Putamen (tissue), 1 donor: Measurements from ENCODE around the gene RNASE4.

Source experiments
- DNase-seq: peaks from one replicate; pipeline ENCODE4 v3.0.0-alpha.2; 2016; ENCODE audit warnings: low spot score

RNASE4 gene

GRCh38 chr14:20675669-20676068, 8.7 kb upstream of the RNASE4 start:
- no peak for DNase-seq

GRCh38 chr14:20676072-20676471, 8.3 kb upstream of the RNASE4 start:
- DNase-seq = no peak

- DNase-seq = peak; percentile 55
Measured at GRCh38 chr14:20679907-20680306, 4.5 kb upstream of the RNASE4 start.

GRCh38 chr14:20680363-20680762, 4.0 kb upstream of the RNASE4 start:
- no peak for DNase-seq

GRCh38 chr14:20680843-20681347, 3.5 kb upstream of the RNASE4 start:
- DNase-seq = no peak

- DNase-seq = peak; percentile 91
Measured at GRCh38 chr14:20681348-20682126, 2.8 kb upstream of the RNASE4 start.

GRCh38 chr14:20682127-20682434, 2.3 kb upstream of the RNASE4 start:
- no peak for DNase-seq

- DNase-seq = peak; percentile 97
Measured at GRCh38 chr14:20682435-20683124, 1.8 kb upstream of the RNASE4 start.

- peak; percentile 91 for DNase-seq
Measured at GRCh38 chr14:20683125-20683890, 1.1 kb upstream of the RNASE4 start.

- no peak for DNase-seq
Measured at GRCh38 chr14:20684662-20685456, 499 bp downstream of the RNASE4 start.

GRCh38 chr14:20686386-20687143, 2.2 kb downstream of the RNASE4 start:
- no peak for DNase-seq

- no peak for DNase-seq
Measured at GRCh38 chr14:20687362-20688166, 3.2 kb downstream of the RNASE4 start.

- DNase-seq = no peak
Measured at GRCh38 chr14:20688167-20688839, 3.9 kb downstream of the RNASE4 start, which contains the start of gene ANG. TSS of gene ANG (plus strand) at chr14:20688764. CDS start at chr14:20693565, 4,801 bp downstream.

- peak; percentile 74 for DNase-seq
Measured at GRCh38 chr14:20690848-20691640, 6.7 kb downstream of the RNASE4 start.

GRCh38 chr14:20692116-20692751, 7.9 kb downstream of the RNASE4 start:
- no peak for DNase-seq

GRCh38 chr14:20696764-20697163, 12.4 kb downstream of the RNASE4 start:
- no peak for DNase-seq

- DNase-seq = peak; percentile 68
Measured at GRCh38 chr14:20697273-20698017, 13.1 kb downstream of the RNASE4 start.

GRCh38 chr14:20698018-20698329, 13.6 kb downstream of the RNASE4 start:
- no peak for DNase-seq
